Measurements from ENCODE around the gene FGF2.

FGF2 gene

DNA sequence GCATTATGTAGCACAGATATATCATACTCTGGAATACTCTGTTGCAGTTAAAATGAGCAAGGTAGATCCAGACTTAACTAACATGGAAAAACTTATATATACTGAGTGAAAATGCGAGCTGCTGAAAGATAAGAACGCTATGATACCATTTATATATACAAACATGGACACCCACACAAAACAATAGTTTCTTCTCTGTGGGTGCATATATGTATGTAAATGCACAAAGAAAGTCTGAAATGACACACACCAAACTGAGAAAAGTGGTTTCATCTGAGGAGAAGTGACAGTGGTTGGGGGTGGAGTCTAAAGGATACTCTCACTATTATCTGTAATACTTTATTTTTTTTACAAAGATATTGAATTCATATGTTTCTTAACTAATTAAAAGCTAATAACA lies 12.2 kb upstream of the FGF2 start:
- Histone ChIP-seq H3K36me3 (ENCODE audit: control insufficient read depth in 2 of 2, insufficient read depth in 1 of 2, low read length in 2 of 2) (no peaks in the 10 kb centered on the region), H3K9me3 (ENCODE audit: control insufficient read depth, insufficient read depth, low read depth, low read length) (no peaks in the 10 kb centered on the region), H3K4me1 (ENCODE audit: control insufficient read depth, insufficient read depth, low read length) (no peaks in the 10 kb centered on the region), H3K4me3 (ENCODE audit: low read depth, low read length) (no peak overlapping the region), H3K27ac (ENCODE audit: extremely low read depth, low read depth, low read length) (no peak overlapping the region)
- no peak for TF ChIP-seq ZNF521 (tag by site-specific recombination; IDR thresholded peaks at IDR 0.05)
- no peak for TF ChIP-seq ZFP41 (tag by site-specific recombination; IDR thresholded peaks at IDR 0.05; ENCODE audit: borderline replicate concordance)
- no peak for TF ChIP-seq ZNF223 (tag by site-specific recombination; IDR thresholded peaks at IDR 0.05)
- TF ChIP-seq ZFP37 (tag by site-specific recombination; IDR thresholded peaks at IDR 0.05) = no peak
- no peak for TF ChIP-seq KLF1 (tag by site-specific recombination; IDR thresholded peaks at IDR 0.05)
- TF ChIP-seq RBAK (tag by site-specific recombination; IDR thresholded peaks at IDR 0.05) = no peak
- TF ChIP-seq ZNF16 (tag by site-specific recombination; IDR thresholded peaks at IDR 0.05; ENCODE audit: low read depth) = no peak
- TF ChIP-seq ZSCAN16 (tag by site-specific recombination; IDR thresholded peaks at IDR 0.05) = no peak
- no peak for TF ChIP-seq ZNF548 (tag by site-specific recombination; IDR thresholded peaks at IDR 0.05)
- no peak for TF ChIP-seq ZBTB21 (tag by site-specific recombination; IDR thresholded peaks at IDR 0.05)
- TF ChIP-seq ZNF707 (tag by site-specific recombination; IDR thresholded peaks at IDR 0.05) = no peak
- no peak for TF ChIP-seq ZNF132 (tag by site-specific recombination; IDR thresholded peaks at IDR 0.05; ENCODE audit: borderline replicate concordance)
- TF ChIP-seq, protein P1, sequence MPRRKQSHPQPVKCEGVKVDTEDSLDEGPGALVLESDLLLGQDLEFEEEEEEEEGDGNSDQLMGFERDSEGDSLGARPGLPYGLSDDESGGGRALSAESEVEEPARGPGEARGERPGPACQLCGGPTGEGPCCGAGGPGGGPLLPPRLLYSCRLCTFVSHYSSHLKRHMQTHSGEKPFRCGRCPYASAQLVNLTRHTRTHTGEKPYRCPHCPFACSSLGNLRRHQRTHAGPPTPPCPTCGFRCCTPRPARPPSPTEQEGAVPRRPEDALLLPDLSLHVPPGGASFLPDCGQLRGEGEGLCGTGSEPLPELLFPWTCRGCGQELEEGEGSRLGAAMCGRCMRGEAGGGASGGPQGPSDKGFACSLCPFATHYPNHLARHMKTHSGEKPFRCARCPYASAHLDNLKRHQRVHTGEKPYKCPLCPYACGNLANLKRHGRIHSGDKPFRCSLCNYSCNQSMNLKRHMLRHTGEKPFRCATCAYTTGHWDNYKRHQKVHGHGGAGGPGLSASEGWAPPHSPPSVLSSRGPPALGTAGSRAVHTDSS (tag by site-specific recombination; IDR thresholded peaks at IDR 0.05) = no peak
- TF ChIP-seq ZNF248 (tag by site-specific recombination; IDR thresholded peaks at IDR 0.05) = no peak
- no peak for TF ChIP-seq ZNF555 (tag by site-specific recombination; conservative IDR thresholded peaks at IDR 0.05)
- ChIA-PET POLR2A (no interaction called here), CTCF (no interaction called here)

DNA sequence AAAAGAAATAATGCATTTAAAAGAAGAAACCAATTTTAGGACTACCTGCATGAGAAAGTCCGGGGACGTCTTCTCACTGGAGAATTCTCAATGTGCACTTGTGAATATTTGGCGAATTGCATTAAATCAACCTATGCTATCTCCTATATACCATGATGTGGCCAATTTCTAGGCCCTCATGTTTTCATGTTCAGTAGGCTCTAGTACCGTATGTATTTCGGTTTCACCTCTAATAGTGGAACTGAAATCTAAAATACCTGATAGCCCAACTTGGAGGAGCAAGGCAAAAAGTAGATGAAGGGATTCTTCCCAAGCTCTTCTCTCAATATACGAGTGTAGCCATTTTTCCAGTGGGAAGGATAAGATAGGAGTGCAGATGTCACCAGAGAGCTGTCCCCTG lies 11.4 kb upstream of the FGF2 start:
- H3K4me3 ChIP-seq (ENCODE audit: low read depth, low read length) = no peak overlapping the region
- no peaks in the 10 kb centered on the region for H3K4me1 ChIP-seq (ENCODE audit: control insufficient read depth, insufficient read depth, low read length)
- ChIA-PET POLR2A (no interaction called here), CTCF (no interaction called here)
- H3K36me3 ChIP-seq (ENCODE audit: control insufficient read depth in 2 of 2, insufficient read depth in 1 of 2, low read length in 2 of 2) = no peaks in the 10 kb centered on the region
- H3K9me3 ChIP-seq (ENCODE audit: control insufficient read depth, insufficient read depth, low read depth, low read length) = no peaks in the 10 kb centered on the region
- TF ChIP-seq ZNF48 (tag by site-specific recombination; IDR thresholded peaks at IDR 0.05) = no peak
- TF ChIP-seq ZFHX2 (tag by site-specific recombination; conservative IDR thresholded peaks at IDR 0.05) = no peak
- TF ChIP-seq ZNF549 (tag by site-specific recombination; IDR thresholded peaks at IDR 0.05) = no peak
- TF ChIP-seq, protein P2, sequence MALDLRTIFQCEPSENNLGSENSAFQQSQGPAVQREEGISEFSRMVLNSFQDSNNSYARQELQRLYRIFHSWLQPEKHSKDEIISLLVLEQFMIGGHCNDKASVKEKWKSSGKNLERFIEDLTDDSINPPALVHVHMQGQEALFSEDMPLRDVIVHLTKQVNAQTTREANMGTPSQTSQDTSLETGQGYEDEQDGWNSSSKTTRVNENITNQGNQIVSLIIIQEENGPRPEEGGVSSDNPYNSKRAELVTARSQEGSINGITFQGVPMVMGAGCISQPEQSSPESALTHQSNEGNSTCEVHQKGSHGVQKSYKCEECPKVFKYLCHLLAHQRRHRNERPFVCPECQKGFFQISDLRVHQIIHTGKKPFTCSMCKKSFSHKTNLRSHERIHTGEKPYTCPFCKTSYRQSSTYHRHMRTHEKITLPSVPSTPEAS (tag by site-specific recombination; IDR thresholded peaks at IDR 0.05) = no peak
- TF ChIP-seq ZNF785 (tag by site-specific recombination; IDR thresholded peaks at IDR 0.05) = no peak
- no peak overlapping the region for H3K27ac ChIP-seq (ENCODE audit: extremely low read depth, low read depth, low read length)

DNA sequence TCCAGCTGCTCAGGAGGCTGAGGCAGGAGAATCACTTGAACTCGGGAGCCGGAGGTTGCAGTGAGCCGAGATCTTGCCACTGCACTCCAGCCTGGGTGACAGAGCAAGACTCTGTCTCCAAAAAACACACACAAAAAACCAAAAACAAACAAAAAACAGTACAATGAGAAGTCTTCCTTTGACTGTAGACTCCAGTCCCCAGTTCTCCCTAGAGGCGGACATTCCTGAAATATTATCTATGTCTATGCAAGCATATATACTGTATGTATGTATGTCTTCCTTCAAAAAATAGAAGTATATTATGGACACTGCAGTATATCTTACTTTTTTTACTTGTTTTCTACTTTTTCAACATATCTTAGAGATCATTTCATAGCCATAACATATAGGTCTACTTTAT lies 10.2 kb upstream of the FGF2 start:
- Histone ChIP-seq H3K36me3 (ENCODE audit: control insufficient read depth in 2 of 2, insufficient read depth in 1 of 2, low read length in 2 of 2) (no peaks in the 10 kb centered on the region), H3K4me3 (ENCODE audit: low read depth, low read length) (no peak overlapping the region), H3K4me1 (ENCODE audit: control insufficient read depth, insufficient read depth, low read length) (no peaks in the 10 kb centered on the region), H3K9me3 (ENCODE audit: control insufficient read depth, insufficient read depth, low read depth, low read length) (no peaks in the 10 kb centered on the region), H3K27ac (ENCODE audit: extremely low read depth, low read depth, low read length) (no peak overlapping the region)
- ChIA-PET CTCF (no interaction called here), POLR2A (no interaction called here)
- TF ChIP-seq, protein P3, sequence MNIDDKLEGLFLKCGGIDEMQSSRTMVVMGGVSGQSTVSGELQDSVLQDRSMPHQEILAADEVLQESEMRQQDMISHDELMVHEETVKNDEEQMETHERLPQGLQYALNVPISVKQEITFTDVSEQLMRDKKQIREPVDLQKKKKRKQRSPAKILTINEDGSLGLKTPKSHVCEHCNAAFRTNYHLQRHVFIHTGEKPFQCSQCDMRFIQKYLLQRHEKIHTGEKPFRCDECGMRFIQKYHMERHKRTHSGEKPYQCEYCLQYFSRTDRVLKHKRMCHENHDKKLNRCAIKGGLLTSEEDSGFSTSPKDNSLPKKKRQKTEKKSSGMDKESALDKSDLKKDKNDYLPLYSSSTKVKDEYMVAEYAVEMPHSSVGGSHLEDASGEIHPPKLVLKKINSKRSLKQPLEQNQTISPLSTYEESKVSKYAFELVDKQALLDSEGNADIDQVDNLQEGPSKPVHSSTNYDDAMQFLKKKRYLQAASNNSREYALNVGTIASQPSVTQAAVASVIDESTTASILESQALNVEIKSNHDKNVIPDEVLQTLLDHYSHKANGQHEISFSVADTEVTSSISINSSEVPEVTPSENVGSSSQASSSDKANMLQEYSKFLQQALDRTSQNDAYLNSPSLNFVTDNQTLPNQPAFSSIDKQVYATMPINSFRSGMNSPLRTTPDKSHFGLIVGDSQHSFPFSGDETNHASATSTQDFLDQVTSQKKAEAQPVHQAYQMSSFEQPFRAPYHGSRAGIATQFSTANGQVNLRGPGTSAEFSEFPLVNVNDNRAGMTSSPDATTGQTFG (tag by site-specific recombination; IDR thresholded peaks at IDR 0.05; ENCODE audit: borderline replicate concordance) = no peak

All from HEK293 (cell line).